DND-41 (cell line): Measurements from ENCODE around the gene UBE3C.

Experiments
- ATAC-seq: fragments of 200-7000 bp; cut with Tn5 transposase; 3 replicates; pipeline ENCODE4 v1.9.1; 2021; ENCODE audit warnings: low read depth; ENCODE audit not compliant: insufficient read depth
- DNase-seq: peaks from one replicate; pipeline ENCODE4 v3.0.0-alpha.2; 2020
- H2AFZ ChIP-seq: 2 replicates; pipeline ENCODE4 v1.6.0; 2012; ENCODE audit warnings: low read depth, low read length
- H3K27ac ChIP-seq: 2 replicates; pipeline ENCODE4 v1.5.1; 2012; ENCODE audit warnings: low read length, inconsistent platforms
- H3K27me3 ChIP-seq: fragments of 200-600 bp; sonication (generic); 2 replicates; pipeline ENCODE4 v1.6.0; 2012; ENCODE audit warnings: low read length, mild to moderate bottlenecking, inconsistent platforms; ENCODE audit not compliant: insufficient read depth, poor library complexity
- H3K36me3 ChIP-seq: 2 replicates; pipeline ENCODE4 v1.5.1; 2012; ENCODE audit warnings: low read length, inconsistent platforms; ENCODE audit not compliant: insufficient read depth
- H3K4me1 ChIP-seq: 2 replicates; pipeline ENCODE4 v1.5.1; 2012; ENCODE audit warnings: mild to moderate bottlenecking, low read length; ENCODE audit not compliant: insufficient read depth
- H3K4me2 ChIP-seq: 2 replicates; pipeline ENCODE4 v1.6.0; 2012; ENCODE audit warnings: mild to moderate bottlenecking, moderate library complexity, low read length, inconsistent platforms; ENCODE audit not compliant: insufficient read depth
- H3K4me3 ChIP-seq, 2 experiments: fragments of 200-600 bp in 1 of 2; shearing (Covaris generic) in 1 of 2; 2 replicates each; pipeline ENCODE4 v1.5.1; 2012 to 2016; ENCODE audit warnings: inconsistent platforms in 2 of 2, low read length in 2 of 2, mild to moderate bottlenecking in 2 of 2, low read depth in 1 of 2, moderate library complexity in 1 of 2
- H3K79me2 ChIP-seq: 2 replicates; pipeline ENCODE4 v1.6.0; 2012; ENCODE audit warnings: low read length, inconsistent platforms; ENCODE audit not compliant: insufficient read depth
- H3K9ac ChIP-seq: 2 replicates; pipeline ENCODE4 v1.6.0; 2012; ENCODE audit warnings: low read depth, mild to moderate bottlenecking, inconsistent platforms, low read length, moderate library complexity
- H3K9me3 ChIP-seq: 2 replicates; pipeline ENCODE4 v1.5.1; 2012; ENCODE audit warnings: low read length, moderate library complexity, mild to moderate bottlenecking, inconsistent platforms; ENCODE audit not compliant: insufficient read depth, severe bottlenecking
- H4K20me1 ChIP-seq: 2 replicates; pipeline ENCODE4 v1.6.0; 2012; ENCODE audit warnings: low read length; ENCODE audit not compliant: insufficient read depth
- CTCF ChIP-seq: IDR thresholded peaks from 2 replicates; pipeline ENCODE4 v1.5.1; 2012; ENCODE audit warnings: borderline replicate concordance, low read length, moderate library complexity, mild to moderate bottlenecking; ENCODE audit not compliant: poor library complexity, severe bottlenecking; ENCODE audit errors: extremely low read depth
- EZH2 ChIP-seq: IDR thresholded peaks from 3 replicates; pipeline ENCODE4 v1.6.1; 2012; ENCODE audit warnings: borderline replicate concordance, low read depth, mild to moderate bottlenecking, moderate library complexity, low read length, inconsistent platforms; ENCODE audit not compliant: severe bottlenecking

UBE3C gene

GRCh38 chr7:157141525-157142060 lies 2.9 kb downstream of the UBE3C start:
- peaks cover 67% of the 10 kb centered on the region for H4K20me1 ChIP-seq
- peaks cover 46% of the 10 kb centered on the region for H3K36me3 ChIP-seq
- H3K9ac ChIP-seq, result no peak overlapping the region
- peaks cover 76% of the 10 kb centered on the region for H3K79me2 ChIP-seq
- ATAC-seq (no peak), DNase-seq (no peak)
- H3K27me3 ChIP-seq, result no peaks in the 10 kb centered on the region
- TF ChIP-seq CTCF (no peak), EZH2 (no peak)
- peak overlapping the region; percentile 68 for H3K4me2 ChIP-seq
- no peak overlapping the region for H2AFZ ChIP-seq
- peak overlapping the region in 1 of 2 experiments; percentile 66; a peak in 2 of 4 replicates for H3K4me3 ChIP-seq
- H3K9me3 ChIP-seq, result no peaks in the 10 kb centered on the region
- peaks cover 40% of the 10 kb centered on the region for H3K4me1 ChIP-seq
- no peak overlapping the region for H3K27ac ChIP-seq

GRCh38 chr7:157143788-157144187 lies 5.1 kb downstream of the UBE3C start:
- Histone ChIP-seq H3K36me3 (peaks cover 52% of the 10 kb centered on the region), H3K79me2 (peaks cover 98% of the 10 kb centered on the region), H2AFZ (no peak overlapping the region), H3K4me1 (peaks cover 30% of the 10 kb centered on the region), H3K27ac (no peak overlapping the region), H3K27me3 (no peaks in the 10 kb centered on the region), H4K20me1 (peaks cover 88% of the 10 kb centered on the region), H3K4me2 (peak overlapping the region; percentile 19), H3K4me3 (no peak overlapping the region), H3K9me3 (no peaks in the 10 kb centered on the region), H3K9ac (no peak overlapping the region)
- TF ChIP-seq EZH2, result no peak
- TF ChIP-seq CTCF, result no peak
- no peak for ATAC-seq
- DNase-seq, result no peak

- no peaks in the 10 kb centered on the region for H3K9me3 ChIP-seq
- H3K36me3 ChIP-seq, result peaks cover 38% of the 10 kb centered on the region
- H3K4me2 ChIP-seq, result no peak overlapping the region
- ATAC-seq (no peak), DNase-seq (no peak)
- TF ChIP-seq EZH2, result no peak
- no peak for TF ChIP-seq CTCF
- peaks cover 96% of the 10 kb centered on the region for H4K20me1 ChIP-seq
- no peak overlapping the region for H2AFZ ChIP-seq
- no peaks in the 10 kb centered on the region for H3K27me3 ChIP-seq
- H3K27ac ChIP-seq, result no peak overlapping the region
- H3K4me3 ChIP-seq, result no peak overlapping the region
- H3K79me2 ChIP-seq, result peaks cover 100% of the 10 kb centered on the region
- H3K9ac ChIP-seq, result no peak overlapping the region
- H3K4me1 ChIP-seq, result no peaks in the 10 kb centered on the region
Measured at GRCh38 chr7:157149317-157149716, 10.6 kb downstream of the UBE3C start.
